Measurements from ENCODE around the gene ST6GALNAC3.
"Not testable (repeated sequence)": the region's sequence is repeated elsewhere in the genome, so short reads cannot be mapped to it uniquely, and the experiment has no call there.

Gene ST6GALNAC3

DNA sequence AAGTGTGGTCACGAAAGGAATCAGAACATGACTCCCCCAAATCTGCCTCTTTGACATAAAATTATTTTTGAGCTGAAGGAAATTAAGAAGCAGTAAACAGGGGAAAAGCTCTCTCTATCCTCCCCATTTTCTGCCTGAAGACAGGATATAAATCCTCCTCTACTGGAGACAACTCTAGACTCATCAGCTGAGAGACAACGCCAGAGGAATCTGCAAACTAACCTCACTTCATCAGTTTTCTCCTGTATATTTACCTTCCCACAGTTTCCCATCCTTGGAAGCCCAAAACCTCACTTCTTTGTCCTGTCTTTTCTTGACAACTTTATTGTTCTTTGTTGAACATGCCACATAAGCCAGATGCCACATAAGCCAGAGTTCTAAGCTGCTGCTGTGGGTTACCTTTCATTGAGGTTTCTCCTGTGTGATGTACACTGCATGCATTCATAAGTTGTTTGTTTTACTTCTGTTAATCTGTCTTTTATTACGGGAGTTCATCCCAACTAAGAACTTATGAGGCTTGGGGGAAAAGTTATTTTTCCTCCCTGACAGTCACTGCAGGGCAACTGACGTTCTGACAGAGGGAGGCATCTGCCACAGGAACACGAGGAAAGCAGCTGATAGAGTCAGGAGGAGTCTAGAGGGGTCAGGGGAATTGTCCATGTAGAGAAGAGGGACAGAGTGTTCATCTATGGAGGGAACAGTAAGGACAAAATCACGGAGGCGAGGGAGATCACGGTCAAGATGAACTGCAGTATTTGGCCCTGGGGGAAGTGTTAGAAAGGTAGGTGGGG lies 19.2 kb downstream of the ST6GALNAC3 start:
- H3K79me2 ChIP-seq (ENCODE audit: low read length), result no peaks in the 10 kb centered on the region

DNA sequence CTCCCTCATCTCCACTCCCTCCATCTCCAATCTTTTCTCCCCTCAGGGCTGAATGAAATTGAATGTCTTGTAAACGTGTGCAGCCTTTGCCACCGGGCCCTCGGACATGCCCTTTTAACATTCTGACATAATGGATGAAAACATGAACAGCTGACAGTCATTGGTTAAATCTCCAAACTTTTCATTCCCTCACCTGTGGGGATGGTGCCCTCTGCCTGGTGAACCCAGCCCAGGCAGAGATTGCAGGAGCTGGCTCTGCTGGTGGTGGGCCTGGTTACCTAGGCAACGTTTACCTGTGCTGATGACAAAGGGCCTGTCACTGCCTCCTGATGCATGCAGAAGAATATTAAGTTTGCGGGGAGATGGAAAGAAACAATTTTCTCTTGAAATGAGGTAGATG lies 21.3 kb downstream of the ST6GALNAC3 start:
- no peak overlapping the region for H3K4me2 ChIP-seq (ENCODE audit: low read depth, low read length)
- DNase-seq, result no peak

More for the DNA sequence above, 19.2 kb downstream of the ST6GALNAC3 start:
- DNase-seq, result no peak
- no peak overlapping the region for H3K4me2 ChIP-seq (ENCODE audit: low read depth, low read length)
- H3F3A ChIP-seq (ENCODE audit: insufficient read depth, low read length), result no peaks in the 10 kb centered on the region
- H3K9me3 ChIP-seq (replicated peaks; ENCODE audit: insufficient read depth, low read length), result no peaks in the 10 kb centered on the region
- no peaks in the 10 kb centered on the region for H3K9me2 ChIP-seq (replicated peaks; ENCODE audit: insufficient read depth, low read length)
- H3K4me1 ChIP-seq (ENCODE audit: low read length), result no peaks in the 10 kb centered on the region
- H3K4me3 ChIP-seq (ENCODE audit: low read length), result no peak overlapping the region
- no peak overlapping the region for H3K9ac ChIP-seq (ENCODE audit: low read length)
- no peak overlapping the region for H2AFZ ChIP-seq (ENCODE audit: low read length)
- no peaks in the 10 kb centered on the region for H3K36me3 ChIP-seq (replicated peaks; ENCODE audit: insufficient read depth, low read length)
- H3K27me3 ChIP-seq (replicated peaks; ENCODE audit: insufficient read depth, low read length), result no peaks in the 10 kb centered on the region
- TF ChIP-seq EZH2 (optimal IDR thresholded peaks at IDR 0.05; ENCODE audit: low read depth, low read length) (no peak), EZH2phosphoT487 (IDR thresholded peaks at IDR 0.05; ENCODE audit: low read length) (no peak)
- TF ChIP-seq, protein P1, sequence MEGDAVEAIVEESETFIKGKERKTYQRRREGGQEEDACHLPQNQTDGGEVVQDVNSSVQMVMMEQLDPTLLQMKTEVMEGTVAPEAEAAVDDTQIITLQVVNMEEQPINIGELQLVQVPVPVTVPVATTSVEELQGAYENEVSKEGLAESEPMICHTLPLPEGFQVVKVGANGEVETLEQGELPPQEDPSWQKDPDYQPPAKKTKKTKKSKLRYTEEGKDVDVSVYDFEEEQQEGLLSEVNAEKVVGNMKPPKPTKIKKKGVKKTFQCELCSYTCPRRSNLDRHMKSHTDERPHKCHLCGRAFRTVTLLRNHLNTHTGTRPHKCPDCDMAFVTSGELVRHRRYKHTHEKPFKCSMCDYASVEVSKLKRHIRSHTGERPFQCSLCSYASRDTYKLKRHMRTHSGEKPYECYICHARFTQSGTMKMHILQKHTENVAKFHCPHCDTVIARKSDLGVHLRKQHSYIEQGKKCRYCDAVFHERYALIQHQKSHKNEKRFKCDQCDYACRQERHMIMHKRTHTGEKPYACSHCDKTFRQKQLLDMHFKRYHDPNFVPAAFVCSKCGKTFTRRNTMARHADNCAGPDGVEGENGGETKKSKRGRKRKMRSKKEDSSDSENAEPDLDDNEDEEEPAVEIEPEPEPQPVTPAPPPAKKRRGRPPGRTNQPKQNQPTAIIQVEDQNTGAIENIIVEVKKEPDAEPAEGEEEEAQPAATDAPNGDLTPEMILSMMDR (IDR thresholded peaks at IDR 0.05; ENCODE audit: low read length), result no peak
- no peaks in the 10 kb centered on the region for H4K20me1 ChIP-seq (ENCODE audit: insufficient read depth, low read length)
- no peak overlapping the region for H3K27ac ChIP-seq (ENCODE audit: low read length)

DNA sequence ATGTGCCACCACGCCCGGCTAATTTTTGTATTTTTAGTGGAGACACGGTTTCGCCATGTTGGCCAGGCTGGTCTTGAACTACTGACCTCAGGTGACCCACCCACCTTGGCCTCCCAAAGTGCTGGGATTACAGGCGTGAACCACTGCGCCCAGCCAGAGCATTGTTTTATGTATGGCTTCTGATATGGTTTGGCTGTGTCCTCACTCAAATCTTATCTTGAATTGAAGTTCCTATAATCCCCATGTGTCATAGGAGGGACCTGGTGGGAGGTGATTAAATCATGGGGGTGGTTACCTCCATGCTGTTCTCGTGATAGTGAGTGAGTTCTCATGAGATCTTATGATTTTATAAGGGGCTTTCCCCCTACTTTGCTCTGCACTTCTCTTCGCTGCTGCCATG lies 22.5 kb downstream of the ST6GALNAC3 start:
- not testable (repeated sequence) for H3K9ac ChIP-seq (ENCODE audit: low read length); H4K20me1 ChIP-seq (ENCODE audit: insufficient read depth, low read length); H3K36me3 ChIP-seq (replicated peaks; ENCODE audit: insufficient read depth, low read length); H3K27me3 ChIP-seq (replicated peaks; ENCODE audit: insufficient read depth, low read length); H2AFZ ChIP-seq (ENCODE audit: low read length); H3K4me2 ChIP-seq (ENCODE audit: low read depth, low read length); H3K9me2 ChIP-seq (replicated peaks; ENCODE audit: insufficient read depth, low read length); H3K4me3 ChIP-seq (ENCODE audit: low read length); H3K9me3 ChIP-seq (replicated peaks; ENCODE audit: insufficient read depth, low read length); DNase-seq; H3K4me1 ChIP-seq (ENCODE audit: low read length); H3K27ac ChIP-seq (ENCODE audit: low read length); H3F3A ChIP-seq (ENCODE audit: insufficient read depth, low read length); H3K79me2 ChIP-seq (ENCODE audit: low read length)

More for the DNA sequence above, 21.3 kb downstream of the ST6GALNAC3 start:
- Histone ChIP-seq H2AFZ (ENCODE audit: low read length) (no peak overlapping the region), H3K27ac (ENCODE audit: low read length) (no peak overlapping the region), H3K9me3 (replicated peaks; ENCODE audit: insufficient read depth, low read length) (no peaks in the 10 kb centered on the region), H3K79me2 (ENCODE audit: low read length) (no peaks in the 10 kb centered on the region), H3K9me2 (replicated peaks; ENCODE audit: insufficient read depth, low read length) (no peaks in the 10 kb centered on the region), H3K36me3 (replicated peaks; ENCODE audit: insufficient read depth, low read length) (no peaks in the 10 kb centered on the region), H4K20me1 (ENCODE audit: insufficient read depth, low read length) (no peaks in the 10 kb centered on the region), H3K9ac (ENCODE audit: low read length) (no peak overlapping the region), H3K4me1 (ENCODE audit: low read length) (no peaks in the 10 kb centered on the region), H3K27me3 (replicated peaks; ENCODE audit: insufficient read depth, low read length) (no peaks in the 10 kb centered on the region), H3K4me3 (ENCODE audit: low read length) (no peak overlapping the region), H3F3A (ENCODE audit: insufficient read depth, low read length) (no peaks in the 10 kb centered on the region)
- no peak for TF ChIP-seq EZH2phosphoT487 (IDR thresholded peaks at IDR 0.05; ENCODE audit: low read length)
- no peak for TF ChIP-seq EZH2 (optimal IDR thresholded peaks at IDR 0.05; ENCODE audit: low read depth, low read length)
- TF ChIP-seq, protein P1 (IDR thresholded peaks at IDR 0.05; ENCODE audit: low read length), result no peak

DNA sequence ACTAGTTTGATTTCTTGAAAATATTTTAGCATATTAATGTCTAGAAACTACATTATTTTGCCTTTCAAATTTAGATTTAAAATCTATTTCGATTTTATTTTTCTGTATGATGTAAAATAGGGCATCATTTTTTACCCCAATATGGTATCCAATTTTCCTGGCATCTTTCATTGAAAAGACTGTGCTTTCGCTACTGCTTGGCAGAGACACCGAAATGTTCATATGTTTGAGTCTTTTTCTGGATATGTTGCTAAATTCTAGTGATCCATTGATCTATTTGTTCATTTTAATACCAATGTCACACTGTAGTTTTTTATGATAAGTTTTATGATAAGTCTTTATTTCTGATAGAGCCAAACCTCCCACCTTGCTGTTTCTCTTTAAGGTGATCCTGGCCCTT lies 24.3 kb downstream of the ST6GALNAC3 start:
- Histone ChIP-seq H2AFZ (ENCODE audit: low read length) (no peak overlapping the region), H3K36me3 (replicated peaks; ENCODE audit: insufficient read depth, low read length) (no peaks in the 10 kb centered on the region), H3K79me2 (ENCODE audit: low read length) (no peaks in the 10 kb centered on the region), H3K9me3 (replicated peaks; ENCODE audit: insufficient read depth, low read length) (no peaks in the 10 kb centered on the region), H3K9me2 (replicated peaks; ENCODE audit: insufficient read depth, low read length) (no peaks in the 10 kb centered on the region), H3K4me1 (ENCODE audit: low read length) (no peaks in the 10 kb centered on the region), H4K20me1 (ENCODE audit: insufficient read depth, low read length) (no peaks in the 10 kb centered on the region), H3F3A (ENCODE audit: insufficient read depth, low read length) (no peaks in the 10 kb centered on the region), H3K4me2 (ENCODE audit: low read depth, low read length) (no peak overlapping the region), H3K4me3 (ENCODE audit: low read length) (no peak overlapping the region), H3K9ac (ENCODE audit: low read length) (no peak overlapping the region), H3K27ac (ENCODE audit: low read length) (no peak overlapping the region), H3K27me3 (replicated peaks; ENCODE audit: insufficient read depth, low read length) (no peaks in the 10 kb centered on the region)
- no peak for DNase-seq
- TF ChIP-seq EZH2 (optimal IDR thresholded peaks at IDR 0.05; ENCODE audit: low read depth, low read length), result no peak
- TF ChIP-seq EZH2phosphoT487 (IDR thresholded peaks at IDR 0.05; ENCODE audit: low read length), result no peak
- TF ChIP-seq, protein P1 (IDR thresholded peaks at IDR 0.05; ENCODE audit: low read length), result no peak

All from MM.1S (cell line).